ENCODE data around the gene FANCE.

The FANCE gene

DNA sequence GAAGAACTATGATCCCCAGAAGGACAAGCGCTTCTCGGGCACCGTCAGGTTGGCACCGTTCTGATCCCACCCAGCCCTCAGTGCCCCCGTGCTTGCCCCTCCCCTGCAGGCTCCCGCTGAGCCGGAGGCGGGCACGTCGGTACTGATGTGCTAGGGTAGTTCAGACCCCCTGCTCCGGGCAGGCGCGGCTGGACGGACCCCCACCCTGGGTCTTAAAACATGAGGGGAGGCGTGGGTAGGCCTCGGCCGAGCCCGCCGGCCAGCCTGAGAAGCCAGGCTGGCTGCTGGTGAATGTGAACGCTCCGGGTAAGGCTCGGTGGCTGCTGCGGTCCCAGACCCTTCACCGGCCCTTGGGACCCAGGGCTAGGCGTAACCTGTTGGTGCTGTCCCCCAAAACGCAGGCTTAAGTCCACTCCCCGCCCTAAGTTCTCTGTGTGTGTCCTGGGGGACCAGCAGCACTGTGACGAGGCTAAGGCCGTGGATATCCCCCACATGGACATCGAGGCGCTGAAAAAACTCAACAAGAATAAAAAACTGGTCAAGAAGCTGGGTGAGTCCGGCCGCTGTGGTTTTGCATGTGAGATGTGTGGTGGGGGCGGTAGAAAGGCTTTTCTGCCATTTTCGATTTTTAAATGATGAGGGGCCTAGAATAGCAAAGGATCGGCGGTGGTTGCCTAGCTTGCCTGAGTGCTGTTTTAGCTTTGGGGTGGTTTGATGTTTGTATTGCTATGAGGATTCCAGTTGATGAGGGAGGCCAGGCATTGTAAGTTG, 17.0 kb downstream of the FANCE start:
- no peak for DNase-seq

GRCh38 chr6:35469751-35470662, 17.9 kb downstream of the FANCE start:
- DNase-seq, result peak; percentile 43

DNA sequence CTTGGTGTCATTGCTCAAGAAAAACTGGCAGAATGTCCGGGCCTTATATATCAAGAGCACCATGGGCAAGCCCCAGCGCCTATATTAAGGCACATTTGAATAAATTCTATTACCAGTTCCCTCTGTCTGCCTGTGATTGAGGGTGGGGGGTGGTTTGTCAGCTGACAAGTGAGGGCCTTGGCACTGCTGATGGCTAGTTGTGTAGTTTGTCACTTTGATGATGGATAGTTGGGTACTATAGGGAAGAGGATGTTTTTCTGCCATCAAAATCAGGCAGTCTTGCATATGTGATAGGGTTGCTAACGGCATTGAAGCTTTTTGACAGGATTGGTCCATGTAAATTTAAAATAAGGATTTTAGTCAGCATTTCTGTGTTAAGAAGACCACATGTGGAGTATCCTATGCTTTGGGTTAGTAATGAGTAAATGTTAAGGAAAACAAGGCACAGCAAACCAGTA, 18.6 kb downstream of the FANCE start:
- no peak for DNase-seq

- DNase-seq, result no peak
Observed at GRCh38 chr6:35471836-35472345, 19.8 kb downstream of the FANCE start.

GRCh38 chr6:35473075-35473849, 21.1 kb downstream of the FANCE start:
- no peak for DNase-seq

- DNase-seq, result no peak
Observed at GRCh38 chr6:35473850-35474130, 21.7 kb downstream of the FANCE start.

DNA sequence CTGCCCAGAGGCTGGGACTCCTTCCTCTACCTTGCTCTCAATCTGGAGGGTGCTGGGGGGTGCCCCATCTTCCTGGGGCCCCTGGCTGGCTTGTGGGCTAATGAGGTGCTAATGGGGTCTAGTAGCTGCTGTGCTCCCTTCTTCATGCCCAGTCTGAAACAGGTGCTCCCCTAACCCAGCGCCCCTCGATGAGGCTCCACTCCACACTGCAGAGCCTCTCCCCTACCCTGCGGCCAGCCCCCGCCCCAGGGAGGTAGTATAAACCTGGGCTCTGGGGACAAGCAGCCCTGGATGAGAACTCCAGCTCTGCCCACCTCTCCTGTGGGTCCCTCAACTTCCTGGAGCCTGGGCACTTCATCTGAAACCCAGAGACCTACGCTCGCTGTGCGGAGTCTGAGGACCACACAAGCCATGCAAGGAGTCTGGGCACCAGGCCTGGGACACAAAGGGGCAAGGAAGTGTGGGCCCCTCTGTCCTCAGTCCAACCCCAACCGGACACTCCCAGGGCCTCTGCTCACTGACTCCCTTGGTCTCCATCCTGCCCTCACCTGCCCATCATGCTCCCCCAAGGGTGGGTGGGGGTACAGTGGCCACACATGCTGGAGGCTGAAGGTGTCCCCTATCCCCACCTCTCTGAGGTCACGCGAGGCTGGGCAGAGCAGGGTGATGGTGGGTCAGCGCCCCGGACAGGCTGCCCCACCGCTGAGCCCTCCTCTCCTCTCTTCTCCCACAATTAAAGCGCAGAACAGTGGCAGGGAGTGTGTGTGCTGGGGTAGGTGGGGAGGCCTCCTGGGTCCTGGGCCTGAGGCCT, 22.2 kb downstream of the FANCE start:
- no peak for DNase-seq

DNA sequence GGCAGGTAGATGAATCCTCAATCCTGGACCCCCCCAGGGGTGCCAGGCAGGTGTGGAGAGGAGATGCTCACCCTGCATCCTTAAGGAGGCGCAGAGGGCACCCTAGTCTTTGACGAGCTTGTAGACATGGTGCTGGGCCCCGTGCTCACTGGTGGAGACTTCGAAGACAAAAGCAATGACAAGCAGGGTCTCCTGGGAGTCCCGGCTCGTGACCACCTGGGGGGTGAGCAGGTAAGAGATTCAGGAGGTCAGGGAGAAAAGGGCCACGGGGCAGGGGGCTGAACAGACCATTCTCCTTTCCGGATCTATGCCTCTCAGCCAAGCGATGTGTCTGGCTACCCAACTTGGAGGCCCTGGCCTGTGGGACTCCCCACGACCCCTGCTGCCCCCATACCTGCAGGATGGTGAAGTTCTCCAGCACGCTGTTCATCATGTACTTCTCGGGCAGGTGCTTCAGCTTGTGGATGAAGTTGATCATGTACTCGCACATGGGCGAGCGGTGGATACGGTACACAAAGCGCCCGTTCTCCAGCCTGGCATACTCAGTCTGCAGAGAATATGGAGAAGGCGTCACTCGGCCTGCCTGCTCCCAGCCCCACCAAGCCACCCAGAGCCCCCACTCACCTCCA, 22.9 kb downstream of the FANCE start:
- DNase-seq, result no peak

DNA sequence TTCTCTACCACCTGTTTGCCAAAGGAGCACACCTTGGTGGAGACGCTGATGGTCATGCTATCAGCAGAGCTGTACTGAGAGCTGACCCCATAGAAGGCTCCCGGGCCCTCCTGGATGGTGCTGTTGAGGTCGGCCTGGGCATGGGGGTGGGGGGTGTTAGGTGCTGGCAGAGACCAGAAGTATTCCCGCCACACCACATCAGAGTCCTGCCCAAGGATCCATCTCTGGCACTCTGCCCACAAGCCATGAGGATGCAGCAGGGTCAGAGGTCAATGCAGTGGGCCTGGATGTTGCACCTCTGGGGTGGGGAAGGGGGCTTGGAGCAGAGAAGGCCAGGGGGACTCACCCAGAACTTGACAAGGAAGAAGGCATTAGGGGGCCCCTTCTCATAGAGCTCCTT, 23.4 kb downstream of the FANCE start:
- no peak for DNase-seq

- DNase-seq, result no peak
Observed at GRCh38 chr6:35476004-35476403, 23.9 kb downstream of the FANCE start.

DNA sequence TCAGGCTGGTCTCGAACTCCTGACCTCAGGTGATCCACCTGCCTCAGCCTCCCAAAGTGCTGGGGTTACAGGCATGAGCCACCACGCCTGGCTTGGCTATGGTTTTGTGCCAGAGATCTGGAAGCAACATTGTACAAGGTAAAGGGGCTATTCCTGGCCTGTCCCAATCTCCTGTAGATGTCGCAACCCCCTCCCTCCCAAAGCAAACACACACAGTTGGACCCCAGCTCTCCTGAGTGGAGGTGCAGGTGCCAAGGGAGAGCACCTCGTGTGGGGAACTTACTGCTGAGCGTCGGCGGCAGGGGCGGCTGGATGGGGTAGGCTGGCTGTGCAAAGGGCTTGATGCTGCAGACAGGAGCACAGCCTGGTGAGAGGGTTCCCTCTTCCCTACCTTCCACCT, 24.9 kb downstream of the FANCE start:
- no peak for DNase-seq

- peak; percentile 82 for DNase-seq
Observed at GRCh38 chr6:35477551-35478179, 25.5 kb downstream of the FANCE start.

- DNase-seq, result no peak
Observed at GRCh38 chr6:35478259-35478658, 26.1 kb downstream of the FANCE start.

GRCh38 chr6:35480176-35480575, 28.0 kb downstream of the FANCE start:
- no peak for DNase-seq

GRCh38 chr6:35481226-35481625, 29.1 kb downstream of the FANCE start:
- DNase-seq, result no peak

- no peak for DNase-seq
Observed at GRCh38 chr6:35483062-35483461, 30.9 kb downstream of the FANCE start.

- DNase-seq, result no peak
Observed at GRCh38 chr6:35483490-35483889, 31.4 kb downstream of the FANCE start.

- no peak for DNase-seq
Observed at GRCh38 chr6:35483893-35484645, 31.9 kb downstream of the FANCE start.

DNA sequence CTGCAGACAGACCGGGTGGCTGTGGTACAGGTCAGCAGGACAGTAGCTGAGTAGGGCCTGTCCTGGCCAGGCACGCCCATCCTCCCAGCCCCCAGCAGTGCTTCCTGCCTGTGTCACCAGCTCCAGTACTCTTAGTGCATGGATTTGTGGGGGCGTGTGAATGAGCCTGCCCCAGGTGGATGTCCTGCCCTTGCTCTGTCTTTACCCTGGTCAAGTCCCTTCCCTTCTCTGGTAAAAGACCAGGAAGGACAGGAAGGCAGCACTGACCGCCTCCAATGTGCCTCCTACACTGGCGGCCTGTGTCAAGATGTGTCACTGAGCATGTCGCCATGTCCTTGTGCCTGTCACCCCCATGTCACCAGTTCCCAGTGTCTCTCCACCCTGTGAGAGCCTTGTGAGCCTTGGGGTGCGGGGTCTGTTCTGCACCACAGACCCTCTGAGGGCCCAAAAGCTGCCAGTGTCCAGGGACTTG, 32.8 kb downstream of the FANCE start:
- DNase-seq, result no peak

DNA sequence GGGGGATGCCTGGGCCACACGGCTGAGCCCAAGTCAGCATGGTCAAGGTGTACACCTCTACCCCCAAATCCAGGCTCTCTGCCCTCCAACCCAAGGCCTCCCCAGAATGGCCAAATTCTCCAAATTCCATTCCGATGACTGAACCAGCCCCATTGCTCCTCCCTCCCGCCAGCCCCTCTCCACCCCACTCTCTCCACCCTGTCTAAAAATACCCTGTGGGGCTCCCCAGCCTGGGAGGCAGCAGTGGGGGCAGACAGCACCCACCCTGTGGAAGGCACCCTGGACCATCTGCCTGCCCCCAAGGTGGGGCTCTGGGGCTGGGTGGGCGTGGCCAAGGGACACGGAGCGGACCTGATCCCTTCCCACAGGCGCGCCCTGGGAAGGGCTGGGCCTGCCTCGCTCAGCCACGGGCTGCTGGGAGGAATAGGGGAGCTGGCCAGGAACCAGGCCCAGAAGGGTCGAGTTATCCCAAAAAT, 33.3 kb downstream of the FANCE start:
- peak; percentile 59 for DNase-seq
